Fibroblast of lung (primary cell): Measurements from ENCODE around the gene NANOGP8. TPM values are rescaled to one million over a fixed set of nuclear protein-coding genes. Genes with fewer than 3 reads are reported as not detected.

Source experiments
- DNase-seq, 2 donors: peaks; one replicate each; pipeline versions ENCODE4 v3.0.0 to v3.0.0-alpha.2; 2010; ENCODE audit warnings: low read depth in 2 of 2
- H2AFZ ChIP-seq: 2 replicates; pipeline ENCODE4 v1.5.1; 2012; ENCODE audit warnings: low read length, control low read depth, inconsistent platforms
- H3K27ac ChIP-seq: 2 replicates; pipeline ENCODE4 v1.5.1; 2011; ENCODE audit warnings: low read length, control low read depth; ENCODE audit not compliant: insufficient read depth
- H3K27me3 ChIP-seq: 2 replicates; pipeline ENCODE4 v1.5.1; 2011; ENCODE audit warnings: mild to moderate bottlenecking, low read length; ENCODE audit not compliant: control insufficient read depth, insufficient read depth
- H3K36me3 ChIP-seq: 2 replicates; pipeline ENCODE4 v1.5.1; 2011; ENCODE audit warnings: low read length; ENCODE audit not compliant: control insufficient read depth, insufficient read depth
- H3K4me1 ChIP-seq: 2 replicates; pipeline ENCODE4 v1.5.1; 2011; ENCODE audit warnings: low read length; ENCODE audit not compliant: control insufficient read depth, insufficient read depth; ENCODE audit errors: extremely low read depth
- H3K4me2 ChIP-seq: 2 replicates; pipeline ENCODE4 v1.5.1; 2011; ENCODE audit warnings: low read length, control low read depth; ENCODE audit not compliant: insufficient read depth; ENCODE audit errors: extremely low read depth
- H3K4me3 ChIP-seq, 4 experiments: fragments of 200-600 bp in 1 of 4; sonication (generic) in 1 of 4; replicated peaks in 1 of 4; 2 replicates each; pipeline ENCODE4 v1.5.1; 2011 to 2016; ENCODE audit warnings: low read length in 4 of 4, low read depth in 3 of 4, mild to moderate bottlenecking in 3 of 4, control low read depth in 2 of 4, inconsistent platforms in 1 of 4, mixed read lengths in 1 of 4; ENCODE audit not compliant: insufficient read depth in 1 of 4; ENCODE audit errors: control extremely low read depth in 1 of 4
- H3K79me2 ChIP-seq: 2 replicates; pipeline ENCODE4 v1.5.1; 2012; ENCODE audit warnings: mild to moderate bottlenecking, low read length, inconsistent platforms; ENCODE audit not compliant: control insufficient read depth, insufficient read depth
- H3K9ac ChIP-seq: 2 replicates; pipeline ENCODE4 v1.5.1; 2011; ENCODE audit warnings: mild to moderate bottlenecking, low read length, control low read depth; ENCODE audit not compliant: insufficient read depth
- H3K9me3 ChIP-seq: 2 replicates; pipeline ENCODE4 v1.5.1; 2012; ENCODE audit warnings: low read depth, low read length; ENCODE audit not compliant: control insufficient read depth, insufficient read depth
- H4K20me1 ChIP-seq: 2 replicates; pipeline ENCODE4 v1.5.1; 2011; ENCODE audit warnings: low read length; ENCODE audit not compliant: control insufficient read depth, insufficient read depth; ENCODE audit errors: extremely low read depth
- CTCF ChIP-seq, 2 donors: IDR thresholded peaks in 1 of 2; conservative IDR thresholded peaks in 1 of 2; 1 replicate in 1 of 2; 2 replicates in 1 of 2; pipeline ENCODE4 v1.5.1; 2011 to 2012; ENCODE audit warnings: low read length in 2 of 2, control low read depth in 1 of 2, inconsistent platforms in 1 of 2, low read depth in 1 of 2, mild to moderate bottlenecking in 1 of 2
- EZH2 ChIP-seq: IDR thresholded peaks from 2 replicates; pipeline ENCODE4 v1.5.1; 2012; ENCODE audit warnings: low read length, control low read depth, mild to moderate bottlenecking; ENCODE audit errors: missing control alignments
- polyA plus RNA-seq, 2 donors: library from polyadenylated mRNA; depleted of rRNA in 1 of 2; stranded (reverse) in 1 of 2; unstranded in 1 of 2; fragments of >200 nt; gene quantifications; 2 replicates each; pipeline ENCODE4 v1.2.1, GENCODE V29; 2011 to 2012; ENCODE audit warnings: missing spikeins in 1 of 2
- total RNA-seq: library from RNA; depleted of rRNA; stranded (reverse); fragments of >200 nt; gene quantifications from 2 replicates; pipeline ENCODE4 v1.2.1, GENCODE V29; 2014

NANOGP8 gene
- total and polyA plus RNA-seq, 2 donors (not counting 1 experiment from before 2014, with no cell fraction given) = not detected

GRCh38 chr15:35095941-35096340, 10.8 kb upstream of the NANOGP8 start:
- Histone ChIP-seq H3K4me1 (no peaks in the 10 kb centered on the region), H3K4me2 (no peak overlapping the region), H2AFZ (no peak overlapping the region), H3K9me3 (no peaks in the 10 kb centered on the region), H3K27me3 (no peaks in the 10 kb centered on the region), H4K20me1 (no peaks in the 10 kb centered on the region), H3K79me2 (no peaks in the 10 kb centered on the region), H3K4me3 (no peak overlapping the region), H3K9ac (no peak overlapping the region), H3K27ac (no peak overlapping the region), H3K36me3 (no peaks in the 10 kb centered on the region)
- DNase-seq = no peak
- TF ChIP-seq CTCF (conservative IDR thresholded peaks at IDR 0.05 in 1 of 2, IDR thresholded peaks at IDR 0.05 in 1 of 2; ENCODE audit: low read depth in 1 of 2, low read length in 2 of 2) (no peak), EZH2 (no peak)

- Histone ChIP-seq H3K9ac (no peak overlapping the region), H3K27ac (no peak overlapping the region), H3K4me3 (no peak overlapping the region), H3K9me3 (no peaks in the 10 kb centered on the region), H3K4me2 (no peak overlapping the region), H3K36me3 (no peaks in the 10 kb centered on the region), H4K20me1 (no peaks in the 10 kb centered on the region), H2AFZ (no peak overlapping the region), H3K79me2 (no peaks in the 10 kb centered on the region), H3K27me3 (no peaks in the 10 kb centered on the region), H3K4me1 (no peaks in the 10 kb centered on the region)
- DNase-seq = no peak
- no peak for TF ChIP-seq CTCF (conservative IDR thresholded peaks at IDR 0.05 in 1 of 2, IDR thresholded peaks at IDR 0.05 in 1 of 2; ENCODE audit: low read depth in 1 of 2, low read length in 2 of 2)
- TF ChIP-seq EZH2 = no peak
Measured at GRCh38 chr15:35092846-35093245, 7.8 kb upstream of the NANOGP8 start.

GRCh38 chr15:35092311-35092710, 7.2 kb upstream of the NANOGP8 start:
- H3K4me1 ChIP-seq = no peaks in the 10 kb centered on the region
- H3K9ac ChIP-seq = no peak overlapping the region
- H3K79me2 ChIP-seq = no peaks in the 10 kb centered on the region
- no peaks in the 10 kb centered on the region for H3K36me3 ChIP-seq
- TF ChIP-seq CTCF (conservative IDR thresholded peaks at IDR 0.05 in 1 of 2, IDR thresholded peaks at IDR 0.05 in 1 of 2; ENCODE audit: low read depth in 1 of 2, low read length in 2 of 2) (no peak), EZH2 (no peak)
- no peak overlapping the region for H3K4me2 ChIP-seq
- H3K4me3 ChIP-seq = no peak overlapping the region
- no peaks in the 10 kb centered on the region for H3K9me3 ChIP-seq
- H2AFZ ChIP-seq = no peak overlapping the region
- no peak for DNase-seq
- no peak overlapping the region for H3K27ac ChIP-seq
- H3K27me3 ChIP-seq = no peaks in the 10 kb centered on the region
- no peaks in the 10 kb centered on the region for H4K20me1 ChIP-seq
